Erythroblast (primary cell): ENCODE results near the gene RAC2.

ENCODE experiments used
- GATA1 ChIP-seq: IDR thresholded peaks from 2 replicates; pipeline ENCODE4 v1.6.1; 2011; ENCODE audit warnings: low read depth, mild to moderate bottlenecking, control low read depth, low read length, moderate library complexity
- POLR2A ChIP-seq: IDR thresholded peaks from 2 replicates; pipeline ENCODE4 v1.6.1; 2011; ENCODE audit warnings: mild to moderate bottlenecking, low read length

GRCh38 chr22:37241351-37242142 is 2.5 kb downstream of the RAC2 start:
- TF ChIP-seq POLR2A (no peak), GATA1 (no peak)
